IMR-90 (cell line): ENCODE data around the gene SLC26A3. TPM values are rescaled to one million over a fixed set of nuclear protein-coding genes. Genes with fewer than 3 reads are reported as not detected.

Source experiments
- ATAC-seq: fragments of 200-7000 bp; cut with Tn5 transposase; 2 replicates; pipeline ENCODE4 v1.9.1; 2020; ENCODE audit warnings: low read depth, mild to moderate bottlenecking, moderate library complexity
- BruUV-seq: library from RNA; stranded (reverse); fragments of 400-500 nt; replicated peaks from 2 replicates; lab custom pipeline; 2021; lab: Mats Ljungman, UMichigan
- CTCF ChIA-PET: fragments of 300-600 bp; formaldehyde crosslinking; extraction: SDS; loops from one replicate; lab custom pipeline; 2021; ENCODE audit warnings: antibody characterized with exemption; lab: Yijun Ruan, JAX
- POLR2A ChIA-PET: fragments of 300-600 bp; sonication (Branson Sonifier 250); formaldehyde crosslinking; loops from one replicate; lab custom pipeline; 2022; ENCODE audit warnings: antibody characterized with exemption; ENCODE audit not compliant: unreplicated experiment; lab: Charles Lee
- DNase-seq: peaks from one replicate; pipeline ENCODE4 v3.0.0; 2013
- H2AFZ ChIP-seq: replicated peaks from 2 replicates; pipeline ENCODE3; 2013; ENCODE audit warnings: low read length, mild to moderate bottlenecking; ENCODE audit not compliant: poor library complexity
- H2AK5ac ChIP-seq: 2 replicates; pipeline ENCODE4 v1.6.1; 2013; ENCODE audit warnings: low read depth, low read length, inconsistent platforms
- H2AK9ac ChIP-seq: replicated peaks from 2 replicates; pipeline ENCODE3; 2013; ENCODE audit warnings: mild to moderate bottlenecking, low read depth, low read length, moderate library complexity; ENCODE audit not compliant: poor library complexity
- H2BK120ac ChIP-seq: 2 replicates; pipeline ENCODE4 v1.6.1; 2013; ENCODE audit warnings: low read depth, low read length, inconsistent platforms
- H2BK15ac ChIP-seq: 3 replicates; pipeline ENCODE4 v1.6.1; 2013; ENCODE audit warnings: low read depth, low read length, inconsistent platforms
- H2BK20ac ChIP-seq: 2 replicates; pipeline ENCODE4 v1.6.1; 2013; ENCODE audit warnings: low read depth, mild to moderate bottlenecking, inconsistent platforms, low read length, moderate library complexity
- H2BK5ac ChIP-seq: 2 replicates; pipeline ENCODE4 v1.6.1; 2013; ENCODE audit warnings: mild to moderate bottlenecking, low read depth, low read length, inconsistent platforms; ENCODE audit not compliant: poor library complexity, severe bottlenecking
- H3K14ac ChIP-seq: replicated peaks from 2 replicates; pipeline ENCODE4 v1.6.1; 2013; ENCODE audit warnings: low read depth, low read length, inconsistent platforms
- H3K18ac ChIP-seq: 2 replicates; pipeline ENCODE4 v1.6.1; 2013; ENCODE audit warnings: low read depth, low read length, control low read depth
- H3K23ac ChIP-seq: 2 replicates; pipeline ENCODE4 v1.6.1; 2013; ENCODE audit warnings: low read depth, low read length, inconsistent platforms
- H3K27ac ChIP-seq: 2 replicates; pipeline ENCODE4 v1.5.1; 2013; ENCODE audit warnings: mild to moderate bottlenecking, control low read depth, low read length; ENCODE audit not compliant: insufficient read depth
- H3K27me3 ChIP-seq: 2 replicates; pipeline ENCODE4 v1.6.1; 2013; ENCODE audit warnings: low read length; ENCODE audit not compliant: control insufficient read depth, insufficient read depth
- H3K36me3 ChIP-seq: 2 replicates; pipeline ENCODE4 v1.6.1; 2013; ENCODE audit warnings: low read length, mixed read lengths; ENCODE audit not compliant: control insufficient read depth, insufficient read depth
- H3K4ac ChIP-seq: 2 replicates; pipeline ENCODE4 v1.6.1; 2013; ENCODE audit warnings: low read depth, low read length, inconsistent platforms
- H3K4me1 ChIP-seq: 2 replicates; pipeline ENCODE4 v1.6.1; 2013; ENCODE audit warnings: low read length, mixed read lengths; ENCODE audit not compliant: control insufficient read depth, insufficient read depth
- H3K4me2 ChIP-seq: 2 replicates; pipeline ENCODE4 v1.6.1; 2013; ENCODE audit warnings: low read depth, mild to moderate bottlenecking, control low read depth, low read length, moderate library complexity
- H3K4me3 ChIP-seq: 2 replicates; pipeline ENCODE4 v1.5.1; 2013; ENCODE audit warnings: low read depth, mild to moderate bottlenecking, control low read depth, low read length, moderate library complexity; ENCODE audit not compliant: insufficient read depth
- H3K56ac ChIP-seq: 2 replicates; pipeline ENCODE4 v1.6.1; 2013; ENCODE audit warnings: low read length, inconsistent platforms; ENCODE audit not compliant: insufficient read depth; ENCODE audit errors: extremely low read depth
- H3K79me1 ChIP-seq, 2 experiments: 2 replicates each; pipeline ENCODE4 v1.6.1; 2013; ENCODE audit warnings: low read length in 2 of 2, inconsistent platforms in 1 of 2, low read depth in 1 of 2
- H3K9ac ChIP-seq: 2 replicates; pipeline ENCODE4 v1.6.1; 2013; ENCODE audit warnings: low read depth, low read length, control low read depth
- H3K9me1 ChIP-seq: 2 replicates; pipeline ENCODE4 v1.6.1; 2013; ENCODE audit warnings: low read length, inconsistent platforms; ENCODE audit not compliant: insufficient read depth
- H3K9me3 ChIP-seq: 2 replicates; pipeline ENCODE4 v1.6.1; 2013; ENCODE audit warnings: low read length; ENCODE audit not compliant: control insufficient read depth, insufficient read depth
- H4K20me1 ChIP-seq: 2 replicates; pipeline ENCODE4 v1.6.1; 2013; ENCODE audit warnings: low read length, inconsistent platforms; ENCODE audit not compliant: insufficient read depth
- H4K5ac ChIP-seq: 2 replicates; pipeline ENCODE4 v1.6.1; 2013; ENCODE audit warnings: mild to moderate bottlenecking, low read depth, low read length, control low read depth
- H4K8ac ChIP-seq, 2 experiments: 2 replicates each; pipeline ENCODE4 v1.6.1; 2013; ENCODE audit warnings: low read depth in 2 of 2, low read length in 2 of 2, control low read depth in 1 of 2, inconsistent platforms in 1 of 2
- H4K91ac ChIP-seq: 2 replicates; pipeline ENCODE4 v1.6.1; 2013; ENCODE audit warnings: low read depth, low read length, inconsistent platforms; ENCODE audit not compliant: insufficient read depth
- BHLHE40 ChIP-seq: fragments of 150-350 bp; IDR thresholded peaks from 2 replicates; pipeline ENCODE4 v1.6.1; 2016; ENCODE audit warnings: mild to moderate bottlenecking, low read depth, low read length
- CEBPB ChIP-seq: IDR thresholded peaks from 2 replicates; pipeline ENCODE4 v1.6.1; 2012; ENCODE audit warnings: low read depth, low read length, improper control_type of control experiment
- CHD1 ChIP-seq: IDR thresholded peaks from 2 replicates; pipeline ENCODE4 v1.6.1; 2012; ENCODE audit warnings: low read depth, low read length, improper control_type of control experiment
- CTCF ChIP-seq: conservative IDR thresholded peaks from 2 replicates; pipeline ENCODE4 v1.5.1; 2012; ENCODE audit warnings: mild to moderate bottlenecking, low read depth, low read length, improper control_type of control experiment
- ELK1 ChIP-seq: fragments of 150-350 bp; IDR thresholded peaks from 2 replicates; pipeline ENCODE4 v1.6.1; 2016; ENCODE audit warnings: low read depth, mild to moderate bottlenecking, low read length, moderate library complexity, borderline replicate concordance
- MAFK ChIP-seq: IDR thresholded peaks from 2 replicates; pipeline ENCODE4 v1.6.1; 2012; ENCODE audit warnings: low read depth, low read length, improper control_type of control experiment
- MAZ ChIP-seq: IDR thresholded peaks from 2 replicates; pipeline ENCODE4 v1.6.1; 2012; ENCODE audit warnings: low read depth, mild to moderate bottlenecking, low read length, improper control_type of control experiment, moderate library complexity, borderline replicate concordance
- MXI1 ChIP-seq: IDR thresholded peaks from 2 replicates; pipeline ENCODE4 v1.6.1; 2012; ENCODE audit warnings: low read depth, mild to moderate bottlenecking, low read length, moderate library complexity, borderline replicate concordance
- NFE2L2 ChIP-seq: fragments of 150-350 bp; IDR thresholded peaks from 2 replicates; pipeline ENCODE4 v1.6.1; 2016; ENCODE audit warnings: low read depth, mild to moderate bottlenecking, low read length
- RCOR1 ChIP-seq: IDR thresholded peaks from 2 replicates; pipeline ENCODE4 v1.6.1; 2012; ENCODE audit warnings: mild to moderate bottlenecking, low read length, improper control_type of control experiment; ENCODE audit not compliant: insufficient replicate concordance
- RFX5 ChIP-seq: IDR thresholded peaks from 2 replicates; pipeline ENCODE4 v1.8.0; 2012; ENCODE audit warnings: low read depth, mild to moderate bottlenecking, low read length, moderate library complexity
- SMC3 ChIP-seq: fragments of 150-350 bp; IDR thresholded peaks from 2 replicates; pipeline ENCODE4 v1.6.1; 2016; ENCODE audit warnings: low read depth, mild to moderate bottlenecking, antibody characterized with exemption, low read length, moderate library complexity
- USF2 ChIP-seq: fragments of 150-350 bp; IDR thresholded peaks from 2 replicates; pipeline ENCODE4 v1.6.1; 2017; ENCODE audit warnings: mild to moderate bottlenecking, antibody characterized with exemption, low read length, low read depth
- WGBS, 2 experiments: methylation state at CpG; one replicate each; pipeline versions ENCODE4 v1.1.5 to v1.1.7; 2013; ENCODE audit warnings: missing lambda C conversion rate in 2 of 2; ENCODE audit not compliant: insufficient read length in 1 of 2; ENCODE audit errors: extremely low coverage in 2 of 2; 5-methylcytosine and 5-hydroxymethylcytosine counted together
- dilution Hi-C: fragments of 300-500 bp; cut with HindIII; formaldehyde crosslinking; loops from one replicate; pipeline ENCODE4 v1.14.3; 2018; ENCODE audit warnings: low sequenced_read_pairs; ENCODE audit not compliant: unreplicated experiment
- in situ Hi-C: fragments of 300-500 bp; cut with MboI; formaldehyde crosslinking; loops from 3 replicates; pipeline ENCODE4 v1.14.3; 2019; ENCODE audit warnings: low sequenced_read_pairs, inconsistent platforms, mixed read lengths
- intact Hi-C: fragments of 100-400 bp; cut with micrococcal nuclease; formaldehyde crosslinking; loops from 2 replicates; pipeline ENCODE4 v1.10.0; 2022
- polyA plus RNA-seq, 3 experiments: library from polyadenylated mRNA; depleted of rRNA; stranded (reverse); fragments of >200 nt; gene quantifications; 2 replicates each; pipeline ENCODE4 v1.2.3, GENCODE V29; 2012; ENCODE audit warnings: low replicate concordance in 1 of 3
- total RNA-seq: library from RNA; depleted of rRNA; stranded (reverse); fragments of >200 nt; gene quantifications from 2 replicates; pipeline ENCODE4 v1.2.3, GENCODE V29; 2012

SLC26A3 gene
- total and polyA plus RNA-seq, 2 of the 4 experiments (the other 2 are of a cell fraction), result not detected

- Histone ChIP-seq H4K91ac (no peak overlapping the region), H3K4me3 (no peak overlapping the region), H3K4ac (no peak overlapping the region), H4K5ac (no peak overlapping the region), H2BK120ac (no peak overlapping the region), H2BK5ac (no peak overlapping the region), H2BK20ac (no peak overlapping the region), H3K36me3 (no peaks in the 10 kb centered on the region), H3K27ac (no peak overlapping the region), H3K9ac (no peak overlapping the region), H3K79me1 (no peaks in the 10 kb centered on the region), H3K9me3 (no peaks in the 10 kb centered on the region), H4K20me1 (no peaks in the 10 kb centered on the region), H2AK5ac (no peak overlapping the region), H3K14ac (no peak overlapping the region), H2BK15ac (no peak overlapping the region), H3K27me3 (peaks cover 16% of the 10 kb centered on the region), H3K56ac (no peak overlapping the region), H4K8ac (no peak overlapping the region), H3K23ac (no peak overlapping the region), H2AFZ (no peak overlapping the region), H3K4me2 (no peak overlapping the region), H3K4me1 (no peaks in the 10 kb centered on the region), H2AK9ac (no peak overlapping the region), H3K9me1 (no peaks in the 10 kb centered on the region), H3K18ac (no peak overlapping the region)
- POLR2A ChIA-PET, result no interaction called here
- no peak for TF ChIP-seq MAZ
- TF ChIP-seq BHLHE40, result no peak
- TF ChIP-seq USF2, result no peak
- no peak for TF ChIP-seq CHD1
- no peak for TF ChIP-seq MXI1
- no peak for TF ChIP-seq MAFK
- no peak for TF ChIP-seq ELK1
- TF ChIP-seq RCOR1, result no peak
- TF ChIP-seq RFX5, result no peak
- TF ChIP-seq CEBPB, result no peak
- TF ChIP-seq NFE2L2, result no peak
- no peak for TF ChIP-seq CTCF
- TF ChIP-seq SMC3, result no peak
- no TSS peak for BruUV-seq
- in situ Hi-C loops, result no loop called here
- dilution Hi-C loops, result no loop called here
- no peak for ATAC-seq
- CTCF ChIA-PET, result no interaction called here
- intact Hi-C loops, result no loop called here
- 20% methylated on average over 1 of the region's 3 CpGs; no CpG with 5 or more reads in 1 of the 2 experiments for WGBS, 2 experiments
- no peak for DNase-seq
These were observed 27.4 kb upstream of the SLC26A3 start for GRCh38 chr7:107830420-107830819.
